Esophagus muscularis mucosa (tissue), 4 donors: ENCODE measurements around the gene PEPD.

ENCODE experiments used
- EP300 ChIP-seq: sonication (generic); formaldehyde crosslinking; IDR thresholded peaks from one replicate; pipeline ENCODE4 v1.6.1; 2017; ENCODE audit warnings: antibody characterized with exemption
- POLR2AphosphoS5 ChIP-seq, 2 donors: sonication (generic); formaldehyde crosslinking; IDR thresholded peaks; one replicate each; pipeline ENCODE4 v1.6.1; 2017; ENCODE audit warnings: antibody characterized with exemption in 2 of 2
- TF ChIP-seq, protein P1 (sequence below), 3 experiments: fragments of 200-600 bp in 2 of 3; fragments of 450-650 bp in 1 of 3; sonication (generic) in 2 of 3; IDR thresholded peaks; one replicate each; pipeline ENCODE4 v1.5.1; 2017 to 2019; ENCODE audit warnings: antibody characterized with exemption in 3 of 3, mild to moderate bottlenecking in 2 of 3, moderate library complexity in 1 of 3

DNA sequence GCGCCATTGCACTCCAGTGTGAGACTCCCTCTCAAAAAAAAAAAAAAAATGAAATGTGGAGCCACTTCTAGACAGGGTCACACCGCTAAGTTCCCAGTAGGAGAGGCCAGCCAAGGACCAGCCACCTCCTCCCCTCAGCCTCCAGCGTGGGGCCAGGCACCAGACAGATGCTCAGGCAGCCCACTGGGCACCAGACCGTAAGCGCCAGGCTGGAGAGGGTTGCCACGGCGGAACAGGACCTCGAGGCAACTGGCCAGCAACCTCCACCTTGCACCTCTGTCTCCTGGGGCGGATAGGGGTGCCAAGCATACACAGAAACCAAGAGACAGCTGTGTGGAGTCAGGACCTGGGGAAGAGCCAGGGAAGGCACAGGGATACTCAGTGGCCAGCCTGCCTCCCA, 3.7 kb downstream of the PEPD start:
- TF ChIP-seq, protein P1, sequence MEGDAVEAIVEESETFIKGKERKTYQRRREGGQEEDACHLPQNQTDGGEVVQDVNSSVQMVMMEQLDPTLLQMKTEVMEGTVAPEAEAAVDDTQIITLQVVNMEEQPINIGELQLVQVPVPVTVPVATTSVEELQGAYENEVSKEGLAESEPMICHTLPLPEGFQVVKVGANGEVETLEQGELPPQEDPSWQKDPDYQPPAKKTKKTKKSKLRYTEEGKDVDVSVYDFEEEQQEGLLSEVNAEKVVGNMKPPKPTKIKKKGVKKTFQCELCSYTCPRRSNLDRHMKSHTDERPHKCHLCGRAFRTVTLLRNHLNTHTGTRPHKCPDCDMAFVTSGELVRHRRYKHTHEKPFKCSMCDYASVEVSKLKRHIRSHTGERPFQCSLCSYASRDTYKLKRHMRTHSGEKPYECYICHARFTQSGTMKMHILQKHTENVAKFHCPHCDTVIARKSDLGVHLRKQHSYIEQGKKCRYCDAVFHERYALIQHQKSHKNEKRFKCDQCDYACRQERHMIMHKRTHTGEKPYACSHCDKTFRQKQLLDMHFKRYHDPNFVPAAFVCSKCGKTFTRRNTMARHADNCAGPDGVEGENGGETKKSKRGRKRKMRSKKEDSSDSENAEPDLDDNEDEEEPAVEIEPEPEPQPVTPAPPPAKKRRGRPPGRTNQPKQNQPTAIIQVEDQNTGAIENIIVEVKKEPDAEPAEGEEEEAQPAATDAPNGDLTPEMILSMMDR (IDR thresholded peaks at IDR 0.05) = no peak
- TF ChIP-seq POLR2AphosphoS5 (IDR thresholded peaks at IDR 0.05) (no peak), EP300 (no peak)
